IMR-90 (cell line): ENCODE data around the gene NFIA. TPM values are rescaled to one million over a fixed set of nuclear protein-coding genes. Genes with fewer than 3 reads are reported as not detected.

Experiments
- ATAC-seq: fragments of 200-7000 bp; cut with Tn5 transposase; 2 replicates; pipeline ENCODE4 v1.9.1; 2020; ENCODE audit warnings: low read depth, mild to moderate bottlenecking, moderate library complexity
- BruUV-seq: library from RNA; stranded (reverse); fragments of 400-500 nt; replicated peaks from 2 replicates; lab custom pipeline; 2021; lab: Mats Ljungman, UMichigan
- CTCF ChIA-PET: fragments of 300-600 bp; formaldehyde crosslinking; extraction: SDS; loops from one replicate; lab custom pipeline; 2021; ENCODE audit warnings: antibody characterized with exemption; lab: Yijun Ruan, JAX
- POLR2A ChIA-PET: fragments of 300-600 bp; sonication (Branson Sonifier 250); formaldehyde crosslinking; loops from one replicate; lab custom pipeline; 2022; ENCODE audit warnings: antibody characterized with exemption; ENCODE audit not compliant: unreplicated experiment; lab: Charles Lee
- DNase-seq: peaks from one replicate; pipeline ENCODE4 v3.0.0; 2013
- H2AFZ ChIP-seq: replicated peaks from 2 replicates; pipeline ENCODE3; 2013; ENCODE audit warnings: low read length, mild to moderate bottlenecking; ENCODE audit not compliant: poor library complexity
- H2AK5ac ChIP-seq: 2 replicates; pipeline ENCODE4 v1.6.1; 2013; ENCODE audit warnings: low read depth, low read length, inconsistent platforms
- H2AK9ac ChIP-seq: replicated peaks from 2 replicates; pipeline ENCODE3; 2013; ENCODE audit warnings: mild to moderate bottlenecking, low read depth, low read length, moderate library complexity; ENCODE audit not compliant: poor library complexity
- H2BK120ac ChIP-seq: 2 replicates; pipeline ENCODE4 v1.6.1; 2013; ENCODE audit warnings: low read depth, low read length, inconsistent platforms
- H2BK15ac ChIP-seq: 3 replicates; pipeline ENCODE4 v1.6.1; 2013; ENCODE audit warnings: low read depth, low read length, inconsistent platforms
- H2BK20ac ChIP-seq: 2 replicates; pipeline ENCODE4 v1.6.1; 2013; ENCODE audit warnings: low read depth, mild to moderate bottlenecking, inconsistent platforms, low read length, moderate library complexity
- H2BK5ac ChIP-seq: 2 replicates; pipeline ENCODE4 v1.6.1; 2013; ENCODE audit warnings: mild to moderate bottlenecking, low read depth, low read length, inconsistent platforms; ENCODE audit not compliant: poor library complexity, severe bottlenecking
- H3K14ac ChIP-seq: replicated peaks from 2 replicates; pipeline ENCODE4 v1.6.1; 2013; ENCODE audit warnings: low read depth, low read length, inconsistent platforms
- H3K18ac ChIP-seq: 2 replicates; pipeline ENCODE4 v1.6.1; 2013; ENCODE audit warnings: low read depth, low read length, control low read depth
- H3K23ac ChIP-seq: 2 replicates; pipeline ENCODE4 v1.6.1; 2013; ENCODE audit warnings: low read depth, low read length, inconsistent platforms
- H3K27ac ChIP-seq: 2 replicates; pipeline ENCODE4 v1.5.1; 2013; ENCODE audit warnings: mild to moderate bottlenecking, control low read depth, low read length; ENCODE audit not compliant: insufficient read depth
- H3K27me3 ChIP-seq: 2 replicates; pipeline ENCODE4 v1.6.1; 2013; ENCODE audit warnings: low read length; ENCODE audit not compliant: control insufficient read depth, insufficient read depth
- H3K36me3 ChIP-seq: 2 replicates; pipeline ENCODE4 v1.6.1; 2013; ENCODE audit warnings: low read length, mixed read lengths; ENCODE audit not compliant: control insufficient read depth, insufficient read depth
- H3K4ac ChIP-seq: 2 replicates; pipeline ENCODE4 v1.6.1; 2013; ENCODE audit warnings: low read depth, low read length, inconsistent platforms
- H3K4me1 ChIP-seq: 2 replicates; pipeline ENCODE4 v1.6.1; 2013; ENCODE audit warnings: low read length, mixed read lengths; ENCODE audit not compliant: control insufficient read depth, insufficient read depth
- H3K4me2 ChIP-seq: 2 replicates; pipeline ENCODE4 v1.6.1; 2013; ENCODE audit warnings: low read depth, mild to moderate bottlenecking, control low read depth, low read length, moderate library complexity
- H3K4me3 ChIP-seq: 2 replicates; pipeline ENCODE4 v1.5.1; 2013; ENCODE audit warnings: low read depth, mild to moderate bottlenecking, control low read depth, low read length, moderate library complexity; ENCODE audit not compliant: insufficient read depth
- H3K56ac ChIP-seq: 2 replicates; pipeline ENCODE4 v1.6.1; 2013; ENCODE audit warnings: low read length, inconsistent platforms; ENCODE audit not compliant: insufficient read depth; ENCODE audit errors: extremely low read depth
- H3K79me1 ChIP-seq, 2 experiments: 2 replicates each; pipeline ENCODE4 v1.6.1; 2013; ENCODE audit warnings: low read length in 2 of 2, inconsistent platforms in 1 of 2, low read depth in 1 of 2
- H3K9ac ChIP-seq: 2 replicates; pipeline ENCODE4 v1.6.1; 2013; ENCODE audit warnings: low read depth, low read length, control low read depth
- H3K9me1 ChIP-seq: 2 replicates; pipeline ENCODE4 v1.6.1; 2013; ENCODE audit warnings: low read length, inconsistent platforms; ENCODE audit not compliant: insufficient read depth
- H3K9me3 ChIP-seq: 2 replicates; pipeline ENCODE4 v1.6.1; 2013; ENCODE audit warnings: low read length; ENCODE audit not compliant: control insufficient read depth, insufficient read depth
- H4K20me1 ChIP-seq: 2 replicates; pipeline ENCODE4 v1.6.1; 2013; ENCODE audit warnings: low read length, inconsistent platforms; ENCODE audit not compliant: insufficient read depth
- H4K5ac ChIP-seq: 2 replicates; pipeline ENCODE4 v1.6.1; 2013; ENCODE audit warnings: mild to moderate bottlenecking, low read depth, low read length, control low read depth
- H4K8ac ChIP-seq, 2 experiments: 2 replicates each; pipeline ENCODE4 v1.6.1; 2013; ENCODE audit warnings: low read depth in 2 of 2, low read length in 2 of 2, control low read depth in 1 of 2, inconsistent platforms in 1 of 2
- H4K91ac ChIP-seq: 2 replicates; pipeline ENCODE4 v1.6.1; 2013; ENCODE audit warnings: low read depth, low read length, inconsistent platforms; ENCODE audit not compliant: insufficient read depth
- BHLHE40 ChIP-seq: fragments of 150-350 bp; IDR thresholded peaks from 2 replicates; pipeline ENCODE4 v1.6.1; 2016; ENCODE audit warnings: mild to moderate bottlenecking, low read depth, low read length
- CEBPB ChIP-seq: IDR thresholded peaks from 2 replicates; pipeline ENCODE4 v1.6.1; 2012; ENCODE audit warnings: low read depth, low read length, improper control_type of control experiment
- CHD1 ChIP-seq: IDR thresholded peaks from 2 replicates; pipeline ENCODE4 v1.6.1; 2012; ENCODE audit warnings: low read depth, low read length, improper control_type of control experiment
- FOS ChIP-seq: fragments of 150-350 bp; IDR thresholded peaks from 2 replicates; pipeline ENCODE4 v1.6.1; 2016; ENCODE audit warnings: low read depth, low read length
- MAFK ChIP-seq: IDR thresholded peaks from 2 replicates; pipeline ENCODE4 v1.6.1; 2012; ENCODE audit warnings: low read depth, low read length, improper control_type of control experiment
- MAZ ChIP-seq: IDR thresholded peaks from 2 replicates; pipeline ENCODE4 v1.6.1; 2012; ENCODE audit warnings: low read depth, mild to moderate bottlenecking, low read length, improper control_type of control experiment, moderate library complexity, borderline replicate concordance
- MXI1 ChIP-seq: IDR thresholded peaks from 2 replicates; pipeline ENCODE4 v1.6.1; 2012; ENCODE audit warnings: low read depth, mild to moderate bottlenecking, low read length, moderate library complexity, borderline replicate concordance
- NFE2L2 ChIP-seq: fragments of 150-350 bp; IDR thresholded peaks from 2 replicates; pipeline ENCODE4 v1.6.1; 2016; ENCODE audit warnings: low read depth, mild to moderate bottlenecking, low read length
- POLR2A ChIP-seq: IDR thresholded peaks from 2 replicates; pipeline ENCODE4 v1.6.1; 2012; ENCODE audit warnings: mild to moderate bottlenecking, low read depth, low read length
- RAD21 ChIP-seq: IDR thresholded peaks from 2 replicates; pipeline ENCODE4 v1.6.1; 2012; ENCODE audit warnings: low read length, improper control_type of control experiment
- RCOR1 ChIP-seq: IDR thresholded peaks from 2 replicates; pipeline ENCODE4 v1.6.1; 2012; ENCODE audit warnings: mild to moderate bottlenecking, low read length, improper control_type of control experiment; ENCODE audit not compliant: insufficient replicate concordance
- RFX5 ChIP-seq: IDR thresholded peaks from 2 replicates; pipeline ENCODE4 v1.8.0; 2012; ENCODE audit warnings: low read depth, mild to moderate bottlenecking, low read length, moderate library complexity
- SMC3 ChIP-seq: fragments of 150-350 bp; IDR thresholded peaks from 2 replicates; pipeline ENCODE4 v1.6.1; 2016; ENCODE audit warnings: low read depth, mild to moderate bottlenecking, antibody characterized with exemption, low read length, moderate library complexity
- WGBS, 2 experiments: methylation state at CpG; one replicate each; pipeline versions ENCODE4 v1.1.5 to v1.1.7; 2013; ENCODE audit warnings: missing lambda C conversion rate in 2 of 2; ENCODE audit not compliant: insufficient read length in 1 of 2; ENCODE audit errors: extremely low coverage in 2 of 2; 5-methylcytosine and 5-hydroxymethylcytosine counted together
- dilution Hi-C: fragments of 300-500 bp; cut with HindIII; formaldehyde crosslinking; loops from one replicate; pipeline ENCODE4 v1.14.3; 2018; ENCODE audit warnings: low sequenced_read_pairs; ENCODE audit not compliant: unreplicated experiment
- in situ Hi-C: fragments of 300-500 bp; cut with MboI; formaldehyde crosslinking; loops from 3 replicates; pipeline ENCODE4 v1.14.3; 2019; ENCODE audit warnings: low sequenced_read_pairs, inconsistent platforms, mixed read lengths
- intact Hi-C: fragments of 100-400 bp; cut with micrococcal nuclease; formaldehyde crosslinking; loops from 2 replicates; pipeline ENCODE4 v1.10.0; 2022
- polyA plus RNA-seq, 3 experiments: library from polyadenylated mRNA; depleted of rRNA; stranded (reverse); fragments of >200 nt; gene quantifications; 2 replicates each; pipeline ENCODE4 v1.2.3, GENCODE V29; 2012; ENCODE audit warnings: low replicate concordance in 1 of 3
- total RNA-seq: library from RNA; depleted of rRNA; stranded (reverse); fragments of >200 nt; gene quantifications from 2 replicates; pipeline ENCODE4 v1.2.3, GENCODE V29; 2012
- TF ChIP-seq, protein P1 (sequence below): conservative IDR thresholded peaks from 2 replicates; pipeline ENCODE4 v1.5.1; 2012; ENCODE audit warnings: mild to moderate bottlenecking, low read depth, low read length, improper control_type of control experiment
- TF ChIP-seq, protein P2 (sequence below): fragments of 150-350 bp; IDR thresholded peaks from 2 replicates; pipeline ENCODE4 v1.6.1; 2017; ENCODE audit warnings: mild to moderate bottlenecking, antibody characterized with exemption, low read length, low read depth

NFIA gene
- total and polyA plus RNA-seq, 2 of the 4 experiments (the other 2 are of a cell fraction): 1.6 to 2.2 TPM

DNA sequence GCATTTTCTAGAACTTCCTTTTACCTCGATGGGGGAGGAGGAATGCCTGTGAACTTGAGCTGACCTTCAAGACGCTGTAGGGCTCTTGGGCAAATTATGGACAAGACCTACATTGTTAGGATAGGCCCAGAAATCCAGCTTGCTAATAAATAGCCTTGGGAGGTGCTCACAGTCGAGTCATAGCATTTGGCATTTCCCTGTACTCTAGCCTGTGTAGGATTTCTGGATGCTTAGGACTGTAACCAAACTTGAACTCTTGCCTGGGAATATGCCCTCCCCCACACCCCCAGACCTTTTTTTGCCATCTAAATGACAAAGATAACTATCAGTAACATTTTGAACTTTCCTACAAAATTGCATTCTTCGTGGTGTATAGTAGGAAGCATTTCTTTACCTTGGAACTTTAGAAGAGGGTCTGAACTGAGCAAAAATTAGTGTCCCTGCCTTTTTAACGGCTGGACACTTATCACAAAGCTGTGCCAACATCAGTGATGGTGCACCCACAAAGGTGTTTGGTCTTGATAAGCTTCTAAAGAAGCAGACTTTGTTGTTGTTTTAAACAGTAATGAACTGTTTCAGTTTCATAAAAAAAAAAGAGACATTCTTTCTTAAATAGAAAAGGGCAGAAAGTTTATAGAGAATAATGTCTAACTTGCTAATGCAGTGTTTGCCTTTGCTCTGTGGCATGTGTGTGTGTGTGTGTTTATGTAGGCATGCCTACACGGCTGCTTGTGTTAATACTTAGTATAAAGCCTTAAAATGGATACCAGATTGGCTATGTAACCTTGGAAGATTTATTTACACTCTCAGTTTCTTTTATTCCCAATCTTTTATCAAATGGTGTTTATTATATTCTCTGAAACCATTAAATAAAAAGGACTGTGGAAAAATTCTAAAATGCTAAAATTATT lies 88.2 kb downstream of the NFIA start:
- no peak overlapping the region; the same call in 1 of the 2 replicates for H3K4me2 ChIP-seq
- no peak for TF ChIP-seq RFX5
- no peak for TF ChIP-seq NFE2L2
- TF ChIP-seq, protein P1, sequence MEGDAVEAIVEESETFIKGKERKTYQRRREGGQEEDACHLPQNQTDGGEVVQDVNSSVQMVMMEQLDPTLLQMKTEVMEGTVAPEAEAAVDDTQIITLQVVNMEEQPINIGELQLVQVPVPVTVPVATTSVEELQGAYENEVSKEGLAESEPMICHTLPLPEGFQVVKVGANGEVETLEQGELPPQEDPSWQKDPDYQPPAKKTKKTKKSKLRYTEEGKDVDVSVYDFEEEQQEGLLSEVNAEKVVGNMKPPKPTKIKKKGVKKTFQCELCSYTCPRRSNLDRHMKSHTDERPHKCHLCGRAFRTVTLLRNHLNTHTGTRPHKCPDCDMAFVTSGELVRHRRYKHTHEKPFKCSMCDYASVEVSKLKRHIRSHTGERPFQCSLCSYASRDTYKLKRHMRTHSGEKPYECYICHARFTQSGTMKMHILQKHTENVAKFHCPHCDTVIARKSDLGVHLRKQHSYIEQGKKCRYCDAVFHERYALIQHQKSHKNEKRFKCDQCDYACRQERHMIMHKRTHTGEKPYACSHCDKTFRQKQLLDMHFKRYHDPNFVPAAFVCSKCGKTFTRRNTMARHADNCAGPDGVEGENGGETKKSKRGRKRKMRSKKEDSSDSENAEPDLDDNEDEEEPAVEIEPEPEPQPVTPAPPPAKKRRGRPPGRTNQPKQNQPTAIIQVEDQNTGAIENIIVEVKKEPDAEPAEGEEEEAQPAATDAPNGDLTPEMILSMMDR: no peak
- no peak for TF ChIP-seq MAFK
- no peak for TF ChIP-seq POLR2A
- no peak for TF ChIP-seq CHD1
- TF ChIP-seq, protein P2, sequence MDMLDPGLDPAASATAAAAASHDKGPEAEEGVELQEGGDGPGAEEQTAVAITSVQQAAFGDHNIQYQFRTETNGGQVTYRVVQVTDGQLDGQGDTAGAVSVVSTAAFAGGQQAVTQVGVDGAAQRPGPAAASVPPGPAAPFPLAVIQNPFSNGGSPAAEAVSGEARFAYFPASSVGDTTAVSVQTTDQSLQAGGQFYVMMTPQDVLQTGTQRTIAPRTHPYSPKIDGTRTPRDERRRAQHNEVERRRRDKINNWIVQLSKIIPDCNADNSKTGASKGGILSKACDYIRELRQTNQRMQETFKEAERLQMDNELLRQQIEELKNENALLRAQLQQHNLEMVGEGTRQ: no peak
- TF ChIP-seq SMC3: no peak
- TF ChIP-seq RAD21: no peak
- TF ChIP-seq RCOR1: no peak
- no peak for TF ChIP-seq FOS
- TF ChIP-seq CEBPB: no peak
- TF ChIP-seq MXI1: no peak
- TF ChIP-seq MAZ: no peak
- no peak for TF ChIP-seq BHLHE40

More for the DNA sequence above, 88.2 kb downstream of the NFIA start:
- Histone ChIP-seq H4K20me1 (no peaks in the 10 kb centered on the region), H3K9me3 (no peaks in the 10 kb centered on the region), H3K4me3 (no peak overlapping the region), H3K9me1 (no peaks in the 10 kb centered on the region), H4K5ac (no peak overlapping the region), H2BK15ac (no peak overlapping the region), H3K27ac (no peak overlapping the region; the same call in 1 of the 2 replicates), H3K36me3 (no peaks in the 10 kb centered on the region), H3K56ac (no peak overlapping the region), H3K9ac (no peak overlapping the region), H2BK20ac (no peak overlapping the region), H4K8ac (no peak overlapping the region), H2BK120ac (no peak overlapping the region), H3K18ac (no peak overlapping the region), H2BK5ac (no peak overlapping the region), H3K14ac (no peak overlapping the region), H2AK9ac (no peak overlapping the region), H2AFZ (no peak overlapping the region), H3K79me1 (no peaks in the 10 kb centered on the region), H3K4me1 (peaks cover 6% of the 10 kb centered on the region), H4K91ac (no peak overlapping the region), H3K4ac (no peak overlapping the region), H2AK5ac (no peak overlapping the region), H3K23ac (no peak overlapping the region), H3K27me3 (no peaks in the 10 kb centered on the region)
- no TSS peak for BruUV-seq
- WGBS, 2 experiments: no CpG with 5 or more reads among the region's 6 CpGs
- intact Hi-C loops (no loop called here), in situ Hi-C loops (no loop called here), dilution Hi-C loops (no loop called here)
- ChIA-PET POLR2A (no interaction called here), CTCF (no interaction called here)
- DNase-seq (peak; percentile 49), ATAC-seq (peak; percentile 90)
